OCI-LY1 (cell line): ENCODE data around the gene PALD1.
A peak's percentile ranks its signal among the peaks of the same experiment; 100 is the strongest.

Experiments
- H2AFZ ChIP-seq: fragments of 200-600 bp; sonication (generic), shearing (Covaris generic); 2 replicates; pipeline ENCODE4 v1.6.0; 2014; ENCODE audit warnings: antibody characterized with exemption, mild to moderate bottlenecking, low read length
- H3F3A ChIP-seq: fragments of 200-600 bp; sonication (generic), shearing (Covaris generic); 2 replicates; pipeline ENCODE4 v1.6.0; 2014; ENCODE audit warnings: mild to moderate bottlenecking, antibody characterized with exemption, low read length, moderate library complexity; ENCODE audit not compliant: insufficient read depth
- H3K27ac ChIP-seq: fragments of 200-600 bp; sonication (generic); 2 replicates; pipeline ENCODE4 v1.5.1; 2014; ENCODE audit warnings: low read length, mixed run types, mild to moderate bottlenecking, low read depth; ENCODE audit not compliant: poor library complexity, severe bottlenecking
- H3K27me3 ChIP-seq: fragments of 200-600 bp; sonication (generic); 2 replicates; pipeline ENCODE4 v1.6.0; 2014; ENCODE audit warnings: antibody characterized with exemption, mild to moderate bottlenecking, low read length, moderate library complexity; ENCODE audit not compliant: insufficient read depth
- H3K36me3 ChIP-seq: fragments of 200-600 bp; sonication (generic); 2 replicates; pipeline ENCODE4 v1.6.1; 2014; ENCODE audit warnings: mild to moderate bottlenecking, antibody characterized with exemption, low read length, moderate library complexity, mixed read lengths; ENCODE audit not compliant: insufficient read depth
- H3K4me1 ChIP-seq: fragments of 200-600 bp; sonication (generic); 2 replicates; pipeline ENCODE4 v1.5.1; 2014; ENCODE audit warnings: mild to moderate bottlenecking, low read length, moderate library complexity; ENCODE audit not compliant: insufficient read depth, severe bottlenecking
- H3K4me2 ChIP-seq: fragments of 200-600 bp; sonication (generic), shearing (Covaris generic); 2 replicates; pipeline ENCODE4 v1.6.1; 2014; ENCODE audit warnings: low read length
- H3K4me3 ChIP-seq: fragments of 200-600 bp; sonication (generic); 2 replicates; pipeline ENCODE4 v1.5.1; 2014; ENCODE audit warnings: low read length, low read depth, mild to moderate bottlenecking, mixed read lengths; ENCODE audit not compliant: poor library complexity, severe bottlenecking
- H3K79me2 ChIP-seq: fragments of 200-600 bp; shearing (Covaris generic); 2 replicates; pipeline ENCODE4 v1.6.1; 2016; ENCODE audit warnings: mixed run types, low read length, mixed read lengths; ENCODE audit not compliant: insufficient read depth
- H3K9ac ChIP-seq: fragments of 200-600 bp; sonication (generic), shearing (Covaris generic); 2 replicates; pipeline ENCODE4 v1.6.1; 2014; ENCODE audit warnings: mild to moderate bottlenecking, low read length, mixed read lengths
- H3K9me2 ChIP-seq: fragments of 200-600 bp; sonication (generic), shearing (Covaris generic); 2 replicates; pipeline ENCODE4 v1.6.1; 2014; ENCODE audit warnings: low read depth, mild to moderate bottlenecking, low read length, mixed read lengths
- H3K9me3 ChIP-seq: fragments of 200-600 bp; shearing (Covaris generic); 2 replicates; pipeline ENCODE4 v1.6.1; 2014; ENCODE audit warnings: low read length, mixed read lengths
- H4K20me1 ChIP-seq: fragments of 200-600 bp; sonication (generic), shearing (Covaris generic); 2 replicates; pipeline ENCODE4 v1.6.0; 2016; ENCODE audit warnings: mild to moderate bottlenecking, low read length; ENCODE audit not compliant: insufficient read depth
- EZH2 ChIP-seq: fragments of 200-600 bp; sonication (generic), shearing (Covaris generic); IDR thresholded peaks from 2 replicates; pipeline ENCODE4 v1.8.0; 2017; ENCODE audit warnings: borderline replicate concordance, mixed run types, mild to moderate bottlenecking, antibody characterized with exemption, low read length, moderate library complexity, mixed read lengths
- TF ChIP-seq, protein P1 (sequence below): fragments of 200-600 bp; sonication (generic), shearing (Covaris generic); IDR thresholded peaks from 2 replicates; pipeline ENCODE4 v1.5.1; 2017; ENCODE audit warnings: mild to moderate bottlenecking, antibody characterized with exemption, low read length, moderate library complexity, mixed read lengths

PALD1 gene

DNA sequence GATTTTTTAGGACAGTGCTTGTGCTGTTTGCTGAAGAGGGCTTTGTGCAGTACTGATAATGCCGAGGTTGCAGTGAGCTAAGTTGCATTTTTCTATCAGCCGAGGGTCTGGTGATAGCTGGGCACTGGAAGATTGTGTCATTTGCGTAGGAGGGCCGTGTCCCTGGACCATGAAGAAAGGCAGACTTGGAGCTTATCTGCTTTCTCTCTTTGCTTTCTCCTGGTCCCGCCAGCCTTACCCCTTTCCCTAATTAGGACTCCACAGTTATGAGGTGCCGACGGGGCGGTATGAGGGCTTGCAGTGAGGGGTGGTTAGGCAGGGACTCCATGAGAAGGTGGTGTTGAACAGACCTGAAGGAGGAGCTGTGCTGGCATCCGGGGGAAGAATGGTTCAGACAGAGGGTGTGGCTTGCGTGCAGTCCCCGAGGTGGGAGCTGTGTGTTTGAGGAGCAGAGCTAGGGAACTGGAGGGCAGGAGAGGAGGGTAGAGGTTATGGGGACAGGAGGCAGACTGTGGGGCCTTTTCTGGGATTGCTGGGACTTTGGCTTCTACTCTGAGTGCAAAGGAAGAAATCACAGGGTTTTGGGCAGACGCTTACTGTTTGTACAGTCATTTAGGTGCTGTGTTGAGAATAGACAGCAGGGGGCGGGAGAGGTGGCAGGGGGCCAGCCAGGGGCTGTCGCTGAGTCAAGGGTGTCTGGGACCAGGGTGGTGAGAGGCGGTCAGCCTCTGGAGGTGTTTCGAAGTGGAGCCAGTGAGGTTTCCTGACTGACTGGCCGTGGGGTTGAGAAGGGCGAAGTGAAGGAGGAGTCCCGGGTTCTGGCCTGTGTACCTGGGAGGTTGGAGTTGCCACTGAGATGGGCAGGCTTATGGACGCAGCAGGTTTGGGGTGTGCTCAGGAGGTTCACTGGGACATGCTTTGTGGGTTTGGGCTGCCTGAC lies 80.6 kb downstream of the PALD1 start:
- no peaks in the 10 kb centered on the region for H3K79me2 ChIP-seq
- no peaks in the 10 kb centered on the region for H3K9me3 ChIP-seq
- H3K4me3 ChIP-seq, result peak overlapping the region; percentile 28
- H2AFZ ChIP-seq, result 0 out of 2 replicates have a peak overlapping the region, but pooled peaks have one; percentile 26
- H3F3A ChIP-seq, result no peaks in the 10 kb centered on the region
- no peaks in the 10 kb centered on the region for H3K9me2 ChIP-seq
- no peaks in the 10 kb centered on the region for H4K20me1 ChIP-seq
- H3K36me3 ChIP-seq, result peaks cover 30% of the 10 kb centered on the region
- no peak for TF ChIP-seq EZH2
- TF ChIP-seq, protein P1, sequence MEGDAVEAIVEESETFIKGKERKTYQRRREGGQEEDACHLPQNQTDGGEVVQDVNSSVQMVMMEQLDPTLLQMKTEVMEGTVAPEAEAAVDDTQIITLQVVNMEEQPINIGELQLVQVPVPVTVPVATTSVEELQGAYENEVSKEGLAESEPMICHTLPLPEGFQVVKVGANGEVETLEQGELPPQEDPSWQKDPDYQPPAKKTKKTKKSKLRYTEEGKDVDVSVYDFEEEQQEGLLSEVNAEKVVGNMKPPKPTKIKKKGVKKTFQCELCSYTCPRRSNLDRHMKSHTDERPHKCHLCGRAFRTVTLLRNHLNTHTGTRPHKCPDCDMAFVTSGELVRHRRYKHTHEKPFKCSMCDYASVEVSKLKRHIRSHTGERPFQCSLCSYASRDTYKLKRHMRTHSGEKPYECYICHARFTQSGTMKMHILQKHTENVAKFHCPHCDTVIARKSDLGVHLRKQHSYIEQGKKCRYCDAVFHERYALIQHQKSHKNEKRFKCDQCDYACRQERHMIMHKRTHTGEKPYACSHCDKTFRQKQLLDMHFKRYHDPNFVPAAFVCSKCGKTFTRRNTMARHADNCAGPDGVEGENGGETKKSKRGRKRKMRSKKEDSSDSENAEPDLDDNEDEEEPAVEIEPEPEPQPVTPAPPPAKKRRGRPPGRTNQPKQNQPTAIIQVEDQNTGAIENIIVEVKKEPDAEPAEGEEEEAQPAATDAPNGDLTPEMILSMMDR, result peak; percentile 85
- peak overlapping the region; percentile 61 for H3K9ac ChIP-seq
- no peaks in the 10 kb centered on the region for H3K27me3 ChIP-seq
- H3K27ac ChIP-seq, result peak overlapping the region; percentile 93
- H3K4me2 ChIP-seq, result peak overlapping the region; percentile 65
- H3K4me1 ChIP-seq, result peaks cover 56% of the 10 kb centered on the region

DNA sequence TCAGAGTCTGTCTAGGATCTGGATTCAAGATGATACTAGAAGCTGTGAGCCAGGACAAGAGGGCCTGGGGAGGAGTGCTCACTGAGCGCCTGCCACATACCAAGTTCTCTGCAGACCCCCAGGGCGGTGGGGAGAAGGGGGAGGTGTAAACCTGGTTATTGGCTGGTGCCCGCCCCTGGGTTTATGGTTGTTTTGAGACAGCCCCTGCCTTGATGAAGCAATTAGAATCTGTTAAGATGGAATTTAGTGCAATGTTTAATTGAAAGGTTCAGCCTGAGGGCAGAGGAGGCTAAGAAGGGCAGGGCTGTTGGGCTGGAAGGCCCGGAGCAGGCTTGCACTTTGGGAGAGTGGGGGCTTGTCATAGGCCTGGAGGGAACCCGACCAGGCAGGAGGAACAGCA lies 81.3 kb downstream of the PALD1 start:
- H3K9me3 ChIP-seq, result no peaks in the 10 kb centered on the region
- no peak overlapping the region for H2AFZ ChIP-seq
- H3K79me2 ChIP-seq, result no peaks in the 10 kb centered on the region
- H3K27me3 ChIP-seq, result no peaks in the 10 kb centered on the region
- TF ChIP-seq, protein P1, result no peak
- TF ChIP-seq EZH2, result no peak
- H4K20me1 ChIP-seq, result no peaks in the 10 kb centered on the region
- H3K4me2 ChIP-seq, result peak overlapping the region; percentile 65
- H3K4me1 ChIP-seq, result peaks cover 63% of the 10 kb centered on the region
- H3K27ac ChIP-seq, result peak overlapping the region; percentile 93
- no peaks in the 10 kb centered on the region for H3F3A ChIP-seq
- peaks cover 37% of the 10 kb centered on the region for H3K36me3 ChIP-seq
- H3K9ac ChIP-seq, result peak overlapping the region; percentile 61
- no peaks in the 10 kb centered on the region for H3K9me2 ChIP-seq
- peak overlapping the region; percentile 28 for H3K4me3 ChIP-seq

DNA sequence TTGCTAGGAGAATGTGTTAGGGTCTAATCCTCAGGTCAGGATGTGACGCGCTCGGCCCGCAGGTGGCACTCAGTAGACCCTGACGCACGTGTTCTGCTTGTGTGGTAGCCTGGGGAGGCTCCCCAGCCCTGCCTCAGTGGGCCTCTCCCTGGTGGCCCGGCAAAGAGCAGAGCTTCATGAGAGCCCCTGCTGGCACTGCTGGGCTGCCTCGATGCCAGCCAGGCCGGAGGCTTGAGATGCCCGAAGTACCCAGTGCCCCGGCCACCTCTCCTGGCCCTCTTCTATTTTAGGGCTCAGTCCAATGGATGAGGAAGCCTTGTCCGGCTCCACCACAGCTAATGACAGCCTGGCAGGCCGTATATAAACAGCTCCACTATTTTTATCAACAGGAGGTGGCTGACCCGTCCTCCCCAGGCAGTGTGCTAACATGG lies 82.0 kb downstream of the PALD1 start:
- no peak overlapping the region for H3K4me3 ChIP-seq
- no peaks in the 10 kb centered on the region for H3K9me2 ChIP-seq
- H3K79me2 ChIP-seq, result no peaks in the 10 kb centered on the region
- no peaks in the 10 kb centered on the region for H3K9me3 ChIP-seq
- no peaks in the 10 kb centered on the region for H3K27me3 ChIP-seq
- peak overlapping the region; percentile 43 for H3K9ac ChIP-seq
- H4K20me1 ChIP-seq, result no peaks in the 10 kb centered on the region
- peaks cover 37% of the 10 kb centered on the region; the same call in 1 of the 2 replicates for H3K36me3 ChIP-seq
- peak overlapping the region; percentile 93 for H3K27ac ChIP-seq
- TF ChIP-seq EZH2, result no peak
- TF ChIP-seq, protein P1, result peak; percentile 31; the same call in 1 of the 2 replicates
- H3F3A ChIP-seq, result no peaks in the 10 kb centered on the region
- no peak overlapping the region for H2AFZ ChIP-seq
- H3K4me2 ChIP-seq, result peak overlapping the region; percentile 65
- peaks cover 69% of the 10 kb centered on the region for H3K4me1 ChIP-seq
